Body of pancreas (tissue), 4 donors: Measurements from ENCODE around the gene CCDC73.

Experiments used
- POLR2A ChIP-seq, 3 donors: fragments of 450-650 bp; IDR thresholded peaks; one replicate each; pipeline ENCODE4 v1.6.1; 2016; ENCODE audit warnings: antibody characterized with exemption in 3 of 3, mild to moderate bottlenecking in 2 of 3
- TF ChIP-seq, protein P1 (sequence below), 7 experiments: fragments of 450-650 bp in 4 of 7; fragments of 200-600 bp in 3 of 7; sonication (generic) in 3 of 7; IDR thresholded peaks; one replicate each; pipeline ENCODE4 v1.5.1; 2016 to 2019; ENCODE audit warnings: antibody characterized with exemption in 7 of 7

GRCh38 chr11:32722255-32722654, 72.2 kb downstream of the CCDC73 start:
- TF ChIP-seq, protein P1, sequence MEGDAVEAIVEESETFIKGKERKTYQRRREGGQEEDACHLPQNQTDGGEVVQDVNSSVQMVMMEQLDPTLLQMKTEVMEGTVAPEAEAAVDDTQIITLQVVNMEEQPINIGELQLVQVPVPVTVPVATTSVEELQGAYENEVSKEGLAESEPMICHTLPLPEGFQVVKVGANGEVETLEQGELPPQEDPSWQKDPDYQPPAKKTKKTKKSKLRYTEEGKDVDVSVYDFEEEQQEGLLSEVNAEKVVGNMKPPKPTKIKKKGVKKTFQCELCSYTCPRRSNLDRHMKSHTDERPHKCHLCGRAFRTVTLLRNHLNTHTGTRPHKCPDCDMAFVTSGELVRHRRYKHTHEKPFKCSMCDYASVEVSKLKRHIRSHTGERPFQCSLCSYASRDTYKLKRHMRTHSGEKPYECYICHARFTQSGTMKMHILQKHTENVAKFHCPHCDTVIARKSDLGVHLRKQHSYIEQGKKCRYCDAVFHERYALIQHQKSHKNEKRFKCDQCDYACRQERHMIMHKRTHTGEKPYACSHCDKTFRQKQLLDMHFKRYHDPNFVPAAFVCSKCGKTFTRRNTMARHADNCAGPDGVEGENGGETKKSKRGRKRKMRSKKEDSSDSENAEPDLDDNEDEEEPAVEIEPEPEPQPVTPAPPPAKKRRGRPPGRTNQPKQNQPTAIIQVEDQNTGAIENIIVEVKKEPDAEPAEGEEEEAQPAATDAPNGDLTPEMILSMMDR (IDR thresholded peaks at IDR 0.05) = no peak
- TF ChIP-seq POLR2A (IDR thresholded peaks at IDR 0.05) = no peak
